Fibroblast of the aortic adventitia (primary cell): Measurements from ENCODE around the gene ADD1. TPM values are rescaled to one million over a fixed set of nuclear protein-coding genes. Genes with fewer than 3 reads are reported as not detected.

ENCODE experiments used
- DNase-seq: peaks from one replicate; pipeline ENCODE4 v3.0.0-alpha.2; 2010; ENCODE audit warnings: low read depth
- H3K4me3 ChIP-seq: 2 replicates; pipeline ENCODE4 v1.5.1; 2011; ENCODE audit warnings: low read depth, mild to moderate bottlenecking, control low read depth, low read length, moderate library complexity
- CTCF ChIP-seq: IDR thresholded peaks from 2 replicates; pipeline ENCODE4 v1.5.1; 2011; ENCODE audit warnings: mild to moderate bottlenecking, low read length, control low read depth, inconsistent platforms; ENCODE audit not compliant: insufficient read depth
- total RNA-seq: library from RNA; depleted of rRNA; stranded (reverse); fragments of >200 nt; gene quantifications from 2 replicates; pipeline ENCODE4 v1.2.3, GENCODE V29; 2012; ENCODE audit warnings: low replicate concordance

ADD1 gene
- total RNA-seq, 1 donor, result 168 TPM

GRCh38 chr4:2848449-2848848 is 4.8 kb downstream of the ADD1 start:
- DNase-seq, result peak; percentile 44
- TF ChIP-seq CTCF, result no peak
- H3K4me3 ChIP-seq, result no peak overlapping the region

GRCh38 chr4:2849267-2850152 is 5.9 kb downstream of the ADD1 start:
- no peak overlapping the region for H3K4me3 ChIP-seq
- TF ChIP-seq CTCF, result no peak
- DNase-seq, result no peak

- peak; percentile 80 for DNase-seq
- TF ChIP-seq CTCF, result no peak
- no peak overlapping the region for H3K4me3 ChIP-seq
Measured at GRCh38 chr4:2850966-2851798, 7.5 kb downstream of the ADD1 start.

GRCh38 chr4:2852481-2852921 is 8.9 kb downstream of the ADD1 start:
- H3K4me3 ChIP-seq, result no peak overlapping the region
- no peak for TF ChIP-seq CTCF
- no peak for DNase-seq

GRCh38 chr4:2855584-2855983 is 11.9 kb downstream of the ADD1 start:
- no peak for TF ChIP-seq CTCF
- H3K4me3 ChIP-seq, result no peak overlapping the region
- DNase-seq, result no peak

- no peak for TF ChIP-seq CTCF
- H3K4me3 ChIP-seq, result no peak overlapping the region
- no peak for DNase-seq
Measured at GRCh38 chr4:2856266-2856665, 12.6 kb downstream of the ADD1 start.
